H7 (cell line): ENCODE results near the gene TMEM109. TPM values are rescaled to one million over a fixed set of nuclear protein-coding genes. Genes with fewer than 3 reads are reported as not detected.

Experiments used
- DNase-seq: peaks from one replicate; pipeline ENCODE4 v3.0.0; 2012
- H3K27me3 ChIP-seq: 2 replicates; pipeline ENCODE4 v1.6.0; 2011; ENCODE audit warnings: mild to moderate bottlenecking, low read length; ENCODE audit not compliant: control insufficient read depth, insufficient read depth
- H3K36me3 ChIP-seq: replicated peaks from 2 replicates; pipeline ENCODE4 v1.5.1; 2011; ENCODE audit warnings: low read length; ENCODE audit not compliant: control insufficient read depth, insufficient read depth
- H3K4me3 ChIP-seq: 2 replicates; pipeline ENCODE4 v1.5.1; 2011; ENCODE audit warnings: low read depth, mild to moderate bottlenecking, control low read depth, low read length, moderate library complexity; ENCODE audit not compliant: insufficient read depth
- total RNA-seq: library from RNA; depleted of rRNA; stranded (reverse); fragments of >200 nt; shearing (Covaris generic); gene quantifications from 2 replicates; pipeline ENCODE4 v1.2.3, GENCODE V29; 2014; rRNA removed

The TMEM109 gene
- total RNA-seq, 1 experiment from 2014 or later: 35.1 TPM

GRCh38 chr11:60964801-60965200, 50.8 kb downstream of the TMEM109 start:
- no peak overlapping the region for H3K4me3 ChIP-seq
- no peaks in the 10 kb centered on the region for H3K27me3 ChIP-seq
- no peaks in the 10 kb centered on the region for H3K36me3 ChIP-seq
- DNase-seq: no peak

DNA sequence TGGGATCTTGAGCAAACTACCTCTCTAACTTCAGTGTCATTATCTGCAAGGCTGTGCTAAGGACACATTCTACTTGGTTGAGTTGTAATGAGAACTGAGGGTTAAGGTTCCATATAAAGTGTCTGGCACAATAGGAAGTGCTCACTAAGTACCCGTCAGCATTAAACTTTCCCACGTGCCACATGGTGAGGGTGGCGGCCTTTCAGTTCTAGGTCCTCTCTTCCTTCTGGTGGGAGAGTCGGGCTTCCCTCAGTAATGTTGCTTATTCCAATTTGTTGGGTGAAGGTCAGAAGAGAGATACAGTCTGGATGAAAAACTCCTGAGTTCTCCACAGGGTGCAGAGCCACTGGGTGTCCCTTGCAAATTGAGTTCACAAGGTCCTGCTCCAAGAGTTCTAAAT, 52.9 kb downstream of the TMEM109 start:
- Histone ChIP-seq H3K4me3 (no peak overlapping the region), H3K27me3 (no peaks in the 10 kb centered on the region), H3K36me3 (no peaks in the 10 kb centered on the region)
- DNase-seq: no peak

DNA sequence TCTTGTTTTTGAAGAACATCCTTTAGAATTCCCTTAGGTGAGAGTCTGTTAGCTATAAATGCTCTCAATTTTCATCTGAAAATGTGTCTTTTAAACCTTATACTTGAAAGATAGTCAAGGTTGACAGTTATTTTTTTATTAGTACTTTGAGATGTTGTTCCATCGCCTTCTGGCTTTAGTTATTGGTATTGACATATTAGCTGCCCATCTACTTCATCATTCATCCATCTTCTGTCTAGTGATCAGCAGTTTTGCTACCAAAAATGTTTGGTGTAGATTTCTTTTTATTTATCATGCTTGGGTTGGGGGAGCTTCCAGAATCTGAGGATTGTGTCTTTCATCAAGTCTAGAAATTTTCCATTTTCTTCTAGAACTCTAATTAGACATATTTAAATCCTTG, 54.3 kb downstream of the TMEM109 start:
- no peak for DNase-seq
- no peaks in the 10 kb centered on the region for H3K36me3 ChIP-seq
- no peaks in the 10 kb centered on the region for H3K27me3 ChIP-seq
- H3K4me3 ChIP-seq: no peak overlapping the region

- DNase-seq: peak; percentile 86
- Histone ChIP-seq H3K27me3 (no peaks in the 10 kb centered on the region), H3K4me3 (no peak overlapping the region), H3K36me3 (no peaks in the 10 kb centered on the region)
Measured at GRCh38 chr11:60970369-60970774, 56.4 kb downstream of the TMEM109 start.

- no peak overlapping the region for H3K4me3 ChIP-seq
- H3K36me3 ChIP-seq: no peaks in the 10 kb centered on the region
- H3K27me3 ChIP-seq: no peaks in the 10 kb centered on the region
- DNase-seq: no peak
Measured at GRCh38 chr11:60970890-60971289, 56.9 kb downstream of the TMEM109 start.

GRCh38 chr11:60971520-60971919, 57.6 kb downstream of the TMEM109 start, which contains the start of gene CD6:
Gene CD6 (plus strand): TSS chr11:60971680. CDS start chr11:60971866, 186 bp downstream.
- no peak for DNase-seq
- H3K36me3 ChIP-seq: no peaks in the 10 kb centered on the region
- no peaks in the 10 kb centered on the region for H3K27me3 ChIP-seq
- H3K4me3 ChIP-seq: no peak within 1 kb of the TSS

DNA sequence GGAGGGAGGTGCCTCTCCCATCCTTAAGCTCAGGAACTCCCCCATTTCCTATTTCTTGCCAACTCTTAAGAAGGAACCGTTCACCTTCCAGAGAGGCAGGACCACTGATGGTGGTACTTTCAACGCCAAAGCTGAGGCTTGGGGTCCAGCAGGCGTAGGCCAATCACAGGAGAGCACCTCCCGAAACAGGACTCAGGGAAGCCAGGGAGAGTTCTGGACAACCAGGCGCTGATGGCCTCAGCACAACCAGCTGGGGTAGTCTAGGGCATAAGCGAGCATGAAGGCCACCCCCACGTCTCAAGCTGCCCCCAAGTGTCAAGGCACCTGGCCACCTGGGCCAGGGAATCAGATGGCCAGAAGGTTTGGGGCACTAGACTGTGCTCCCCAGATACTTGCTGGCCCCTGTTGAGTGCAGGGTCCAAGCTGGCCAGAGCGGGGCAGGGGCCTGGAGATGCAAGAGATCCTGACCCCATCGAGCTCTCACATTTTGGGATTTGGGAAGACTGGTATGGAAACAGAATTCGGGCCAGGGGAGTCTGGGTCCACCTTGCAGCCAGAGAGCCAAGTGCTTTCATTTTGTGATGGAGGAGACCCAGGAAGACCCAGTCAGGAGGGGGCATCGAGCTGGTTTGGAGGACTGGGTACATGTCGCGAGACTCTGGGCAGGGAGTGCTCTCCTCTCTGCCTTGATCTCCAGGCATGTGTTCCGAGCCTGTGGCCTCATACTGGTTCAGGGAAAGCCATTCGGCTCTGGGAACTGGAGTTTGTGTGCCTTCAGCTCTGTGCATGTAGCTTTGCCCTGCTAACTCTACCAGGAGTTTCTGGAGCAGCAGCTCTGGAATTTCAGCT, 58.4 kb downstream of the TMEM109 start:
- Histone ChIP-seq H3K36me3 (no peaks in the 10 kb centered on the region), H3K4me3 (no peak overlapping the region), H3K27me3 (no peaks in the 10 kb centered on the region)
- DNase-seq: no peak

Other genes with a start within 250 kb of the TMEM109 start
- not detected in 2 replicates for gene MS4A8, start 214.5 kb upstream of the TMEM109 start, total RNA-seq
- gene MS4A18, start 189.4 kb upstream of the TMEM109 start, total RNA-seq: not detected in 2 replicates
- gene MS4A15, start 157.3 kb upstream of the TMEM109 start, total RNA-seq: 0.10 TPM in 1 of 2 replicates, not detected in the other
- gene MS4A10, start 128.8 kb upstream of the TMEM109 start, total RNA-seq: not detected in 2 replicates
- gene CCDC86, start 72.0 kb upstream of the TMEM109 start, total RNA-seq: 17.6 and 19.4 TPM in 2 replicates
- 0.03 and 0.44 TPM in 2 replicates for gene PTGDR2, start 58.2 kb upstream of the TMEM109 start, total RNA-seq
- gene ZP1, start 46.6 kb upstream of the TMEM109 start, total RNA-seq: not detected in 2 replicates
- 93.8 and 123 TPM in 2 replicates for gene PRPF19, start 7.6 kb upstream of the TMEM109 start, total RNA-seq
- 66.0 and 73.9 TPM in 2 replicates for gene TMEM132A, start 10.3 kb downstream of the TMEM109 start, total RNA-seq
- 2.7 and 6.1 TPM in 2 replicates for gene SLC15A3, start 38.0 kb downstream of the TMEM109 start, total RNA-seq
- not detected in 2 replicates for gene CD6, start 57.5 kb downstream of the TMEM109 start, total RNA-seq
- not detected in 2 replicates for gene CD5, start 188.3 kb downstream of the TMEM109 start, total RNA-seq
- 22.1 and 25.5 TPM in 2 replicates for gene VPS37C, start 247.3 kb downstream of the TMEM109 start, total RNA-seq